Urinary bladder (tissue), 4 donors: ENCODE measurements around the gene PGAP6. TPM values are rescaled to one million over a fixed set of nuclear protein-coding genes. Genes with fewer than 3 reads are reported as not detected.
"Not testable (repeated sequence)": the region's sequence is repeated elsewhere in the genome, so short reads cannot be mapped to it uniquely, and the experiment has no call there.

Experiments
- DNase-seq: peaks from one replicate; pipeline ENCODE4 v3.0.0-alpha.2; 2015; ENCODE audit errors: extremely low spot score
- H3K27ac ChIP-seq: one replicate; pipeline ENCODE4 v1.5.1; 2013; ENCODE audit warnings: low read depth, mild to moderate bottlenecking, moderate library complexity
- H3K36me3 ChIP-seq: one replicate; pipeline ENCODE4 v1.6.1; 2013; ENCODE audit warnings: mild to moderate bottlenecking, moderate library complexity; ENCODE audit not compliant: insufficient read depth
- H3K4me1 ChIP-seq: one replicate; pipeline ENCODE4 v1.6.1; 2013; ENCODE audit warnings: mild to moderate bottlenecking, moderate library complexity; ENCODE audit not compliant: insufficient read depth
- H3K4me3 ChIP-seq: one replicate; pipeline ENCODE4 v1.5.1; 2013; ENCODE audit warnings: low read depth, low read length
- WGBS: extraction: QIAGEN DNeasy Blood & Tissue Kit; methylation state at CpG from one replicate; pipeline ENCODE4 v1.1.7; 2013; 5-methylcytosine and 5-hydroxymethylcytosine counted together
- polyA plus RNA-seq: library from polyadenylated mRNA; stranded (reverse); fragments of 200-250 nt; gene quantifications from one replicate; pipeline ENCODE4 v1.2.3, GENCODE V29; 2013
- total RNA-seq: library from RNA; depleted of rRNA; stranded (reverse); fragments of >200 nt; gene quantifications from one replicate; pipeline ENCODE4 v1.2.3, GENCODE V29; 2014
- donor health status: healthy with polysubstance abuse.
- donor health status: healthy.

The PGAP6 gene
- total and polyA plus RNA-seq, 2 donors, result 15.9 to 53.8 TPM

DNA sequence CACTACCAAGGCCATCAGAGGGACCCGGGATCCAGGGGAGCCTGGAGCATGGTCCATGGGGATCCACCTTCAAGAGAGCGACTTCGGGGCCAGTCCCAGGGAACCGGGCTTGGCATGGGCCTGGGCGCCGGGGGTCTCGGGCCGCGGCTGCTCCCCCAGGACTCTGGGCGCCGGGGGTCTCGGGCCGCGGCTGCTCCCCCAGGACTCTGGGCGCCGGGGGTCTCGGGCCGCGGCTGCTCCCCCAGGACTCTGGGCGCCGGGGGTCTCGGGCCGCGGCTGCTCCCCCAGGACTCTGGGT is 19.1 kb downstream of the PGAP6 start:
- not testable (repeated sequence) for H3K4me1 ChIP-seq, DNase-seq, H3K36me3 ChIP-seq, H3K27ac ChIP-seq, H3K4me3 ChIP-seq
- WGBS, result 88% methylated on average over 22 of the region's 24 CpGs

DNA sequence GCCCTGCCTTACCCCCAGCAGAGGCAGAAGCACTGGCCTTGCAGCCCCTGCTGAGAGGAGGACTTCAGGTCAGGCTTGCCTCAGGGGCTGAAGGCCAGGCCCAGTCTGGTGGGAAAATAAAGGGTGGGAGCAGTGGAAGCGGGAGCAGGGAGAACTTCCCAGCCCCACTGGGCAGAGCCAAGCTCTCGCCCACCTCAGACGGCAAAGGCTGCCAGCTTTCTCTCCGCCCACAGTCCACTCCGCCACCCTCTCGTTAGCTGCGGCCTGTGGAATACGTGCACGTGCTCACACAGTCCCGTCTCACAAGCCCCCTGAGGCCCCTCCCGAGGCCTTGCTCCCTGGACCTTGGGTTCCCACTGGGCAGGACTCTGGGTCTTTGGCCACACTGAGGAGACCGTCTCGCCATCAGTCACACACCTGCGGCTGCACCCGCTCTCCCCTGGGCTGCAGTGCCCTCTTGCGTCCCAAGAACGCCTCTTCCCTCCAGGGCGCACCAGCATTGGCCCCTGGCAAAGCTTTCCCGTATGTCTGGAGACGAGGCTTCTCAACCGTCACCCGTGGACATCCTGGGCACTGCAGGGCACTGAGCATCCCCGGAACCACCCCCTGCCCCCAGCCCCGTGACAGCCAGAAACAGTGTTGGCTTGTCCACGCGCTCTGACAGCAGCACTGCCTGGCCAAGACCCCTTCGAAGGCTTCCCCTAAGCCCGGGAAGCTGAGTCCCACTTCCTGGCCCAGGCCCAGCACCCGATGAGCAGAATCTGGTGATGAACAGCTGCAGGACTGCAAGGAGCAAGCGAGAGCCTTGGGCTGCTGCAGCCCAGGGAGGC is 19.7 kb downstream of the PGAP6 start:
- 28% methylated on average over 30 of the region's 30 CpGs for WGBS
- Histone ChIP-seq H3K27ac (no peak overlapping the region), H3K4me1 (no peaks in the 10 kb centered on the region), H3K4me3 (no peak overlapping the region), H3K36me3 (no peaks in the 10 kb centered on the region)
- DNase-seq, result no peak

DNA sequence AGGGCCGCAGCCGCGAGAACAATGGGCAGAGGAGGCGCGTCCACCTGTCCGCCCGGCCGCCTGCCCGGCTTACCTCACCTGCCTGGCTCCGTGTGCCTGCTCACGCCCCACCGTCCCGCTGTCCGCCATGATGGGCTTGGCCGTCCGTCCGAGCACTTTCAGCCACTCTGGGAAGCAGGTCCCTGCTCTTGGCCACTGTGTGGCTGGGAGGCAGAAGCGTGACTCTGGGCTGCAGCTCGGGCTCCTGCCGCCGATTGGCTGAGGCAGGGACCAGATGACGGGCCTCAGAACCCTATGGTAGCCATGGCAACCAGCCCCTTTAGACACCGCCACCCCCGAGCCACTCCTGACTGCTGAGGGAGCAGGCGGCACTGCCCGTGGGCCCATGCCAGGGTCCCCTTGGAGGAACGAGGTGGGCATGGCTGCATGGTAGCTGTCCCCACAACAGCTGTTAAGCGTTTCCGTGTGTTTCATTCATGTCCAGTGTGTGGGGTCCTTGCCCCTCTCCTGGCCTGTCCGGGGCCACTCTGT is 20.4 kb downstream of the PGAP6 start:
- H3K4me3 ChIP-seq, result no peak overlapping the region
- no peak overlapping the region for H3K27ac ChIP-seq
- 82% methylated on average over 30 of the region's 30 CpGs for WGBS
- no peak for DNase-seq
- H3K4me1 ChIP-seq, result no peaks in the 10 kb centered on the region
- H3K36me3 ChIP-seq, result no peaks in the 10 kb centered on the region

DNA sequence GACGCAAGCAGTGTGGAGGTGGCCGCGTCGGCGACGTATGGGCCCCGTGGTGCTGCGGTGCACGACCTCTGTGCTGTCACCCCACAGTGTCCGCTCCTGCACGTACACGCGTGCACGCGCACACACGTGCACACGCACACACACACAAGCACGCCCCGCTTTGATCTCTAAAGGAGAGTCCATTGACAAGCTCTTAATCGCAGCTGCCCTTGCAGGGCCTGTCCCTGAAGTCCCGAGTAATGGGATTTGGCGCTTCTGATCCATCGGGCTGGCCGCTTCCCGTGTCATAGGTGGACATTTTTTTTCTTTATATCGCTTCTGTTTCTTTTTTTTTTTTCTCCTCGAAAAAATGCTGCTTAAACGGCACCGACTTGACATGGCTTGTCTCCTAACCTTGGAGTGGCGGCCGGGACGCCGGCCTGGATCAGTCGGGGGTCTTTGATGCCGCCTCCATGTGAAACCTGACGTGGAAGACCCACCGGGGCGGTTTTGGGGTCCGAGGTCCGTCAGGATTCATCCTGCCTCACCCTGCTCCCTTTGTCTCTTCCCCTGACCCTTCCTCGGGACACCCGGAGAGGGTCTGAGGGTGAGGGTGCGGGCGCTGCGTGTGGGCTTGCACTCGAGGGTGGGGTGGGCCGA is 21.0 kb downstream of the PGAP6 start:
- no peaks in the 10 kb centered on the region for H3K4me1 ChIP-seq
- H3K4me3 ChIP-seq, result no peak overlapping the region
- no peak overlapping the region for H3K27ac ChIP-seq
- 93% methylated on average over 47 of the region's 47 CpGs for WGBS
- no peaks in the 10 kb centered on the region for H3K36me3 ChIP-seq
- DNase-seq, result no peak

DNA sequence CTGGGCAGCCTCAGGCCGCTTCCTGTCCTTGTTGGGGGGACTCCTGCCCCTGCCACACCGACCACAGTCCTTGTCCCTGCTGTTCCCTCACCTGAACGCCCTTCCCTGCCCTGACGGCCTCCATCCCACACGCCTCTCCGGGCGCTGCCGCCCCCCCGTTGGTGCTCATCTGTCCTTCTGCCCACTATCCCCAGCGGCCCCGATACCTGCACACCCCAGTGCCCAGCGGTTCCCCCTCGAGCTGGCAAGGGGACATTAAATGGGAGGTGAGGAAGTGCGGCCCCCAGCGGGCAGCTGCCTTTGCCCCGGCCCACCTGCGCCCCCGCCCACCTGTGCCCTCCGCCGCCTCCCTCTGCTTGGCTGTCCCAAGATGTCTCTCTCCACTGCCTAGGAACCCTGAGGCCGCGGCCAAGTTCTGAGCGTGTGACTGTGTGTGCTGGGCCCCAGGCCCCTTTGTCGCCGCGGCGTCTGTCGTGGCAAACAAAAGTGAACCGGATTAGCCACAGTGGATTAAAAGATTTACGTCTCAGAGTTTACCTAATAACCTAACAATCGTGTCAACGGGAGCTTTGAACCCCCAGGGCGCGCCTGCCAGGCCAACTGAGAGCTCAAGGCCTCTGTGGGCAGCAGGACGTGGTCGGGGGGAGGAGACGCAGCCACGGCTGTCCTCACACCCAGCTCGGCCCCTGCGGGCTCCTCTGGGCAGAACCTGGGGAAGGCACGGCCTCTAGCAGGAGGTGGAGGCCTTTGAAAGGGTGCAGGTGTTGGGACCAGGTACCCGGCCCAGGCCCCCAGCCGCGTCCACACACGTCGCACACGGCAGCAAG is 21.7 kb downstream of the PGAP6 start:
- no peak overlapping the region for H3K27ac ChIP-seq
- WGBS, result 88% methylated on average over 47 of the region's 47 CpGs

DNA sequence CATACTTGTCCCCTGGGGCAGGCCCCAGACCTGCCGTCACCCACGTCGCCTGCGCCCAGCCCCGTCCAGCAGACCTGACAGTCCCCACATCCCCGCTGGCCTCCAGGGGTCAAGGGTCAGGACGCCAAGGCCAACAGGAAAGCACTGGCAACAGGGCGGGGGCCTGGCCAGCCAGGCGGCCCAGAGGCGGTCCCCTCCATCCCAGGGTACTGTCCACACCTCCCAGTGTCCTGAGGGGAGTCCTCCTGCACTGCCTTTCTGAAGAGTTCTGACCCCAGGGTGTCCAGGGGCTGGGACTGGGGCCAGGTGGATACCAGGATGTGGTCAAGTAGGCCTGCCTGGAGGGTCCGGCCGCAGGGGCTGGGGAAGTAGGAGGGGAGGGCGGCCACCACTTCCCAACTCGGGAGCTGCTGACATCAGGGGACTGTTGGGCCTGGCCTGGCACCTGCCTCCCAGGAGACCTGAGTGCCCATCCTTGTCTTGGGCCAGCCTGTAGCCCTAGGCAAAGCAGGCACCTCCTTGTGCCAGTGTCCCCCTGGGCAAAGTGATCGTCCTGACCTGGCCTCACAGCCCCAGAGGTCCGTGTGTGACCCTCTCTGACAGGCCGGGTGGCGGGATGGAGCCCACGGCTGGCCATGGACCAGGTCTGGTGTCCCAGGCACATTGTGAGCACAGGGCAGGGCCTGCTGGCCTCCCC is 22.6 kb downstream of the PGAP6 start:
- Histone ChIP-seq H3K36me3 (no peaks in the 10 kb centered on the region), H3K4me1 (no peaks in the 10 kb centered on the region), H3K27ac (no peak overlapping the region), H3K4me3 (no peak overlapping the region)
- no peak for DNase-seq
- 73% methylated on average over 19 of the region's 19 CpGs for WGBS

More for the DNA sequence above, 21.7 kb downstream of the PGAP6 start:
- Histone ChIP-seq H3K4me3 (no peak overlapping the region), H3K36me3 (no peaks in the 10 kb centered on the region), H3K4me1 (no peaks in the 10 kb centered on the region)
- no peak for DNase-seq

DNA sequence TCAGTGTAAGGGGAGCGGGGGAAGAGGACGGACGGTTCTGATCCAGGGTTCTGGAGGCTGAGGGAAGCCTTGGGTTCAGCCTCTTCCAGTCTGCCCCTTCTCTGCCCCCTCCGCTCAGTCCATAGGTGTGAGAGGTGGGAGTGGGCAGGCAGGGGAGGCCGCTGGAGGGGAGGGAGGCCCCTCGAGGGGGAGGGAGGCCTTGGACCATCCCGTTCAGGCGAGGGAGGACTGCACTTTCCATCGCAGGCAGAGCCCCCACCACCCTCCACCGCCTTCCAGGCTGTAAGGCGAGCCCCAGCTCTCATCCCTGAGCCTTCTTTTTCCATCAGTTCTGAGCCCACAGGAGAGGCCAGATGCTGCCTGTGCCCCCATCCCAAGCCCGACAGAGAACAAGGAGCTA is 25.0 kb downstream of the PGAP6 start:
- Histone ChIP-seq H3K4me3 (no peak overlapping the region), H3K4me1 (no peaks in the 10 kb centered on the region), H3K27ac (no peak overlapping the region), H3K36me3 (no peaks in the 10 kb centered on the region)
- DNase-seq, result no peak
- WGBS, result 57% methylated on average over 12 of the region's 12 CpGs

DNA sequence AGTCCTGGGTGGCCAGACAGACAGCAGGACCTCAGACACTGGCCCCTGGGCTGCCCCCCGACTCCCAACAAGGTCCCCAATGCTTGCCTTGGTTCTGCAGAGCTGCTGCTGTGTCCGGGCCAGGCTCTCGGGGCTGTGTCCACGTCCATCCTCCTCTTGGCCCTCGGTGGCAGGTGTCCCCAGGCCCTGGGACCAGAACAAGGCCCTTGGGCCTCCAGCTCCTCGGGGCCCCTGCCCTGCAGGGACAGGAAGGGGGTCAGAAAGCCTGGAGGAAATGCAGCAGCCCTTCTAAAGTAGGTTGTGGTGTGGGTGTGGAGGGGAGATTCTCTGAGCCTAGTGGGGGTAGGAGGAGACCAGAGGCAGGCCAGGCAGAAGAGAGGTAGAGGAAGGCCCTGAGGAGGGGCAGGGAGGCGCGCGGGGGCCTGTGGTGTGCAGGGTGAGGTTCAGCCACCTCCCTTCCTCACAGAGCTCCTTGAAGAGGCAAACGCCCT is 26.8 kb downstream of the PGAP6 start:
- Histone ChIP-seq H3K27ac (no peak overlapping the region), H3K36me3 (no peaks in the 10 kb centered on the region), H3K4me1 (no peaks in the 10 kb centered on the region), H3K4me3 (no peak overlapping the region)
- 85% methylated on average over 10 of the region's 10 CpGs for WGBS
- no peak for DNase-seq

DNA sequence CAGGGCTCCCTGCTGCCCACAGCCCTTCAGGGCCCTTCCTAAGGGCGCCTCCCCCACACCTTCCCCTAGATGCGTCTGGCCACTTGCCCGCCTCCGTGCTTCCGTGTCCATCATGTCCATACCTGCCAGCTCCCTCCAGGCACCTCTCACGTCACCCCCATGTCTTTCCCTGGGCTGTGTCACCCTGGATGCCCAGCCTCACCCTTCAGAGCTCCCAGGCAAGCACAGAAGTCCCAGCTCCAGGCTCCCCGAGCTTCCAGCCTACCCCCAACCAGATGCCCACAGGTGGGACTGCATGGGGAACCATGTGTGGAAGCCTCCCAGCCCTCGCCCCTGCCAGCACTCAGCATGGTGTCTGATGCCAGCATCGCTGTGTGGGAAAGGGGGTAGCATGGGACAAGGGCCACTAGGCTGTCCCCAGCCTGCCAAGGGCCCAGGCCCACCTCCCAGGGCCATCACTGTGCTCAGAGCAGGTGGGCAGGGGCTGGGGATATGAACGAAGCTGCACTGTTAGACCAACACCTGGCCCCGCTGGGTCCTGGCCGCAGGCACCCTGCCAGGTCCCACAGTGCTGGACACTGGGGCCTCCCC is 27.4 kb downstream of the PGAP6 start:
- H3K27ac ChIP-seq, result peak overlapping the region; percentile 13
- DNase-seq, result no peak
- H3K36me3 ChIP-seq, result no peaks in the 10 kb centered on the region
- H3K4me3 ChIP-seq, result no peak overlapping the region
- 90% methylated on average over 12 of the region's 12 CpGs for WGBS
- no peaks in the 10 kb centered on the region for H3K4me1 ChIP-seq

DNA sequence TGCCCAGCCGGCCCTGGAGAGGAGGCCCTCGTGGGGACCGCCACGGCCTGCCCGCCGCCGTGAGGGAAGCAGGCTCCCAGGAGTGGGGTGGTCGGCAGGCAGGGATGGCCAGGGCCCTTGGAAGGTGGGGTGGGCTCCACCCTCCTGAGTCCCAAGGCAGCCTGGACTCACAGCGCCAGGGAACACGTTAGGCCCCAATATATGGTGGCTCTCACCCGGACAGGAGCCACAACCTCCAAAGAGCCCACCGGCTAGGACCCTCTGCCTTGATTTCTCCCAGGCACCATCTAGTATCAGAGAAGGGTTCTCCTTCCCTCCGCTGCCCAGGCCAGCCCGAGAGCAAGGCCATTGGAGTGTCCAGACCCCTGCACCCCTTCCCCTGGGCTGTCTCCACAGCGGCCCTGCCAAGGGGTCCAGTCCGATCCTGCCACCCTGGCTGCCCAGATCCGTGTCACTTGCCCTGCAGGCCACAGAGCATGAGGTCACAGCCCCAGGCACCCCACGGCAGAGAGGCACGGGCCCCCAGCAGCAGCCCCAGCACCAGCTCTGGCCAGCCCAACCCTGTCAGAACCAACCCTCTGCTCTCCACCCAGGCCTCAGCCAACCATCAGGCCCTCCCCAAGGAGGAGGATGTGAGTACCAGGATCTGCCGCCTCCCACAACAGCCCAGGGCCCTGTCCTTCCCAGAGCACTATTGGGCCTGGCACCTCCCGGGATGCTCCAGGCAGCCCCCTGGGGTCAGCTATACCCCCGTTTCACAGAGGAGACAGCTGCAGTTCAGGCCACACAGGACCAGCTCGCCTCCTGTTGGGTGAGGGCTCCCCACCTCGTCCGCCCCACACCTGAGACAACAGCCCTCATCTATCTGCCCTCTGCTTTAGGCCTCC is 28.1 kb downstream of the PGAP6 start:
- Histone ChIP-seq H3K27ac (peak overlapping the region; percentile 88), H3K4me1 (no peaks in the 10 kb centered on the region), H3K4me3 (peak overlapping the region; percentile 22), H3K36me3 (no peaks in the 10 kb centered on the region)
- 61% methylated on average over 25 of the region's 25 CpGs for WGBS
- no peak for DNase-seq

DNA sequence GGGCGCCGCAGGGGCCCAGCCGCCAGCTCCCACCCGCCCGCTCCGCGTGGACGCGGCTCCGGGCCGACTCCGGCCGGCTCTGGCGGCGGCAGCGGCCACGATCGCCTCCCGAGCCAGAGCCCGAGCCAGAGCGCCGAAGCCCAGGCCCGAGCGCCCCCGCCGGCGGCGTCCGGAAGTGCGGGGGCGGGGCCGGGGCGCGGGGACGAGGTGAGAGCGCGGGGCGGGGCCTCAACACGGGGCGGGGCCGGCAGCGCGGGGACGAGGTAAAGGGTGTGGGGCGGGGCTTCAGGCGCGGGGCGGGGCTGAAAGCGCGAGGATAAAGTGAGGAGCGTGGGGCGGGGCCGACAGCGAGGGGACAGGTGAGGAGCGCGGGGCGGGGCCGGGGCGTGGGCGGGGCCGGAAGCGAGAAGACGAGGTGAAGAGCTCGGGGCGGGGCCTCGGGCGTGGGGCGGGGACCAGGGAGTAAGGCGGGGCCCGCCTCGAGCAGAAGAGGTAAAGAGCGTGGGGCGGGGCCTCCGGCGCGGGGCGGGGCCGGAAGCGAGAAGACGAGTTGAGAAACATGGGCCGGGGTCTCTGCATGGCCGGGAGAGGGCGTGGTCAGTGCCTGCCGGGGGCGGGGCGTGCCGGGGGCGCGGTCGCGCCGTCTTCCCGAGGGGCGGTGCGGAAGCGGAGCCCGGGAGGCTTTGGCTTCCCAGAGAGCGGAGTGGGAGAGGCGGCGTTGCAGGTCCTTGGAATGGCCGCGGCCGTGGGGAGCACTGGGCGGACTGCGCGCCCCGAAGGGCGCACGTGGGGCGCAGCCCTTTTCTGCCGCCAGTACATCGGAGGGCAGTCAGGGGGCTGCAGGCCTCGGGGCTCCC is 29.0 kb downstream of the PGAP6 start, which contains the start of gene AXIN1:
Gene AXIN1, minus strand, starts transcription at position 177 of the 857 bp plus-strand sequence. CDS start 5,698 bp downstream, outside the sequence.
- WGBS, result 2% methylated on average over 113 of the region's 113 CpGs
- H3K4me3 ChIP-seq, result peak within 1 kb of the TSS; percentile 89
- H3K36me3 ChIP-seq, result no peaks in the 10 kb centered on the region
- peak; percentile 89 for DNase-seq
- H3K27ac ChIP-seq, result peak within 1 kb of the TSS; percentile 88
- H3K4me1 ChIP-seq, result no peaks in the 10 kb centered on the region
